ENCODE data around the gene ZNF438.
"Not testable (repeated sequence)": the region's sequence is repeated elsewhere in the genome, so short reads cannot be mapped to it uniquely, and the experiment has no call there.

The ZNF438 gene

DNA sequence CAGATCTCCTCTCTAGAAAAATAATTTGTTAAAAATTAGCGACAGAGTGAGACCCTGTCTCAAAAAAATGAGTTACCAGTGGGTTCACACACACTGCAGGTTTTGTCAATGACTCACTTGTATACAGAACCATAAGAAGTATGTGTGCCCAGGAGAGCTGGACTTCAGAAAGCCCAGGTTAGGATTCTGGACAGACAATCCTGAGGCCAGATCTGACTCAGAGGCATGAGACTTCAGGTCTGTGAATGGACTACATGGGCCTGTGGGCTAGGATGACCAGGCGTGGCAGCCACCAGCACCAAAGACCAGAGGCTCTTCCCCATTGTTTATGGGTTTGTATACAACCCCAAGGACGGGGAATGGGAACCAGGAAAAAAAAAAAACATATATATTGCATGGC, 9.3 kb upstream of the ZNF438 start:
- no peak for DNase-seq

DNA sequence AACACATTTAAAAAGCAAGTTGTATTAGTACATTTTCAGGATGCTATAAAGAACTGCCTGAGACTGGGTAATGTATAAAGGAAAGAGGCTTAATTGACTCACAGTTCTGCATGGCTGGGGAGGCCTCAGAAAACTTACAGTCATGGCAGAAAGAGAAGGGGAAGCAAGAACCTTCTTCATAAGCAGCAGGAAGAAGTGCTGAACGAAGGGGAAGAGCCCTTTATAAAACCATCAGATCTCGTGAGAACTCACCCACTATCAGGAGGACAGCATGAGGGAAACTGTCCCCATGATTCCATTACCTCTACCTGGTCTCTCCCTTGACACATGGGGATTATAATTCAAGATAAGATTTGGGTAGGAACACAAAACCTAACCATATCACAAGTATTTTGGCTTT, 7.3 kb upstream of the ZNF438 start:
- not testable (repeated sequence) for DNase-seq

DNA sequence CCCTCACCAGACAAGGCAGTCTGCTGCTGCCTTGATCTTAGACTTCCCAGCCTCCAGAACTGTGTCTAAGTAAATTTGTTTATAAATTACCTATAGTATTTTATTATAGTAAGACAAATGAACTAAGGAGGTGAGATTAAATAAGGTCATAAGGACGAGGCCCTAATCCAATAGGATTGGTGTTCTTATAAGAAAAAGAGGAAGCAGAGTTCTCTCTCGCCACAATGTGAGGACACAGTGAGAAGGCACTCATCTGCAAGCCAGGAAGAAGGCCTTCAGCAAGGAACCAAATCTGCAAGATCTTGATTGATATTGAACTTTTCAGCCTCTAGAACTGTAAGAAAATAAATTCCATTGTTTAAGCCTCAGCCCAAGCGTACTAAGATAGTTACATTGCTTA, 6.1 kb upstream of the ZNF438 start:
- DNase-seq: no peak

DNA sequence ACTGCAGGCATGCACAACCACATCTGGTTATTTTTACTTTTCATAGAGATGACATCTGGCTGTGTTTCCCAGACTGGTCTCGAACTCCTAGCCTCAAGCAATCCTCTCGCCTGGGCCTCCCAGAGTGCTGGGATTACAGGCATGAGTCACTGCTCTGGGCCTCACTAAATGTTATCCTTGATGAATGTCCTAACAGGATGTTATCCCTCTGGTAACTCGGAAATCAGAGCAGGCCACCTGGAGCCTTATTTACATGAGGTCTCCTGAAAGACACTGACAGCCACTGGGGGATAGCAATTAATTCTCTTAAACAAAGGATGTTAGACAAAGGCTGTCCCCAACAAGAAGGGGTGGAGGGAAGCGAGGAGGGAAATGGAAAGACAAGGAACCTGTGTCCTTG, 4.5 kb upstream of the ZNF438 start:
- DNase-seq: no peak

DNA sequence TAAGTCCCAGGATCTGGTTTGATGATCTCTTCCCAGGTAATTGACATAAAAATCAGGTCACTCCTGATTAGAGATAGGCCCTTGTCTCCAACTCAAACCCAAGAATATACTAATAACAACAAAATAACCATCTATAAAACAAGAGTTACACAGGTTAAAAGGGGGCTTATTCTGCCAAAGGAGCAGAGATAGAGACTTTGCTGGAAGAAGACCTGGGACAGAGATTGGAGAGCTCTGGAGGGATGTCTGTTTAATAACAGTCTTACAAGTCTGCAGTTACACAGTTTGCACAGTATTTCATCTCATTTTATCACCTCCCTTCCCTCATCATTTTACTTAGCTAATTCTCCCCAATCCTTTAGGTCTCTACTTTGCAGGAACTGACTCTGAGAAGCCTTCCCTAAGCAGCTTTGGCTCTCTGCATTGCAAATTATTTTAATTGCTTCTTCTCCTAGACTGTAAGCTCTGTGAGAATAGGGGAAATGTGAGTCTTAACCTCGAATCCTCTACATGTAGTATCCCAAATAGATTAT, 3.7 kb upstream of the ZNF438 start:
- DNase-seq: no peak

DNA sequence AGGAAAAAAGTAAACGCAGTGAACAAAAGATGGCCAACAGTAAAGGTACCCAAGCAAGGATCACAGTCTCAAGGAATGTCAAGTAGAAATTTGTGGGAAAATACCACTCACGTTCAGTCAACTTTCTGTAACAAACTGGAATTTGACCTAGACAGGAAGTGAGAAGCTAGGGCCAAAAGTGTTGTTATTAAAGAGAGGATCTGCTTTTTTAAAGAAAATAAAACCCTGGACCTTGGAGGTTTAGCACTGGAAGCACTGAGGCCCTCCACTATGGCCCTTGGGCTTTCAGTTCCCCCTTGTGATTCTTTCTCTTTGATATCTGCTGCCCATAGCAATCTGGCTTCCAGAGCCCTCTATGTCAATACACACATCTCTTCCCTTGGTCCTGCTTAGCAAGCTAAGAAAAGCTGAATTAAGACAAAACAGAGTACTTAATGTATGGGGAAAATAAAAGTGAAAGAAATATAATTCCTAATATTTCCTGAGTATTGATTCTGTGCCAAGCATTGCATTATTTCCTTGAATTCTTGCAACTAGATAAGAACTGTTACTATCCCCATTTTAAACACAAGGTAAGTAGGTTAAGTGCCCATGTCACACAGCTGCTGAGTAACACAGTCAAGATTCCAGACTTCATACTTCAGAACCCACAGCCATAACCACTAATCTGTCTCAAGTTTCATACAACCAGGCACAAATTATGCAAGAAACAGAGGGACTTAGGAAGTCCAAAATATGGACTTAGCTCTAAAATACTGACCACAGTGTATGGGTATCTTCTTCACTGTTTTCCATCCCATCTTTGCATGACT, 2.6 kb upstream of the ZNF438 start:
- no peak for DNase-seq

DNA sequence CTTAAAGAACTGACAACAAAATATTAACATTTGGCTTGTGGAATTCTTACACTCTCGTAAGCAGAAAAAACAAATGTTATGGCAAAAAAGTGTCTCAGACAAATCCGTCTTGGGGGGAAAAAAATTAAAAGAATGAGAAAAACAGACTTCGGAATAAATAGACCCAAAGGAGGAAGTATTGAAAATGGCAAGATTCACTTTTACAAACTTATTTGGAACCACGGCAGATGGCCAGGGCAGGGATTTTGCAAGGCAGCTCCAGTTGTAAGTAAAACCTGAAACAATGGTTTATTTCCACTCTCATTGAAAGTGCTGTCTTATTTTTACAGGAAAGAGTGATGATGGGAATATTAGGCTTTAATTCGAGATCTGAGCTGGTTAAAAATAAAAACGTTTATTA, 1.5 kb upstream of the ZNF438 start:
- no peak for DNase-seq

DNA sequence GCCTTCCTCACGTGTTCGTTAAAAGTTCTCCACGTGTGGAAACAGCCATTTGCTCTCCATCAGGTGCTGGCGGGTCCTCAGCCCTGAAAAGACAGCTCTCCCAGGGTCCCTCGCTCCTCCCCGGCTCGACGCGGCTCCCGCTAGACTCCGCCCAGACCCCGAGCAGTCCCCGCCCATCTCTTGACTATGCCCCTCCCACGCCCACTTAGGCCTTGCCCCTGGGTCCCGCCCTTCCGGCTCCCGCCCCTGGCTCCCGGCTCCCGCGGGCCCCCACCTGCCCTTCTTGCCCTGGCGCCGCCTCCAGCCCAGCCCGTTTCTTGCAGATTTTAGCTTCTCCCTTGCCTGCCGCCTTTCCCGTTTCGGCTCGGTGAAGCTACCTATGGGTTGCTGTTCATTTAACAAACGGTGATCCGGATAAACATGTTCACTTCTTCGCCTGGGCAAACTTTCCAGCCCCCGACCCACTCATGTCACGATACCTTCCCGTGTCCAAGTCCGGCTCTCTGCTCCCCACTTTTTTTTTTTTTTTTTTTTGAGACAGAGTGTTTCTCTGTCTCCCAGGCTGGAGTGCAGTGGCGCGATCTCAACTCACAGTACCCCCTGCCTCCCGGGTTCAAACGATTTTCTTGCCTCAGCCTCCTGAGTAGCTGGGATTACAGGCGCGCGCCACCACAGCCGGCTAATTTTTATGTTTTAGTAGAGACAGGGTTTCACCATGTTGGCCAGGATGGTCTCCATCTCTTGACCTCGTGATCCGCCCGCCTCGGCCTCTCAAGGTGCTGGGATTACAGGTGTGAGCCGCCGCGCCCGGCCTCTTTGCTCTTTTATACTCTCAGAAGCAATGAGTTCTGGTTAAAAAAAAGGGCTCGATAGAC, 830 bp upstream of the ZNF438 start:
- DNase-seq: peak; percentile 95

DNA sequence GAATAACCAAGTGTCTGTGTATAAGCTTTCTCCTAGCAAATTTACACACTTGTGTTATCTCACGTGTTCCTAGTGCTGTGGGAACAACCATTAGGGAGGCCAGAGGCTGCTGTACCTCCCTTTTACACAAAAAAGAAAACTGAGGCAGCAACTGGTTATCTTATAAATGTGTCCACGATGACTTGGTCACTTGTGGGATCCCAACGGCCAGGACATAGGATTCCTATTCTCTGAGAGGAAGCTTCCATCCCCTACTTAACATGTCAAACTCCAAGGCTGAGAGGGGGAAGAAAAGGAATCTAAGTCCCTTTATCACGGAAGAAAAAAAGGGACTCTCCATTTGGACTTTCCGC, 484 bp downstream of the ZNF438 start:
- no peak for DNase-seq

DNA sequence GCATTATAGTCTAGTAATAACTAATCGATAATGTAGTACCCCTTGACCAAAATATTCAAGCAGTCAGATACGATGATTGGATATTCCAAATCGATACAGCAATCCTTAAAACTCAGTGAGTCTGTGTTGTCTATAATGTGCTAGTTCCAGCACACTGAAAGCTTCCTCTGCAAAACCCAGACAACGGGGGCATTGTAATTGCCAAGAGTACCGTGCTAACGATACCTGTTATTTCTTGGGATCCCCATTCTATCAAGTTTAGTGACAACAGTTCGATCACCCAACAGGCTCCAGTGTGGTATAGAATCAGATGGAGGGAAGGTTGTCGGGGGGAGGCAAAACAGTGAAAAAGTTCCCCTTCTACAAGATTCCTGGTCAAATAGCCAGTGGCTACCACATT, 865 bp downstream of the ZNF438 start:
- DNase-seq: no peak

DNA sequence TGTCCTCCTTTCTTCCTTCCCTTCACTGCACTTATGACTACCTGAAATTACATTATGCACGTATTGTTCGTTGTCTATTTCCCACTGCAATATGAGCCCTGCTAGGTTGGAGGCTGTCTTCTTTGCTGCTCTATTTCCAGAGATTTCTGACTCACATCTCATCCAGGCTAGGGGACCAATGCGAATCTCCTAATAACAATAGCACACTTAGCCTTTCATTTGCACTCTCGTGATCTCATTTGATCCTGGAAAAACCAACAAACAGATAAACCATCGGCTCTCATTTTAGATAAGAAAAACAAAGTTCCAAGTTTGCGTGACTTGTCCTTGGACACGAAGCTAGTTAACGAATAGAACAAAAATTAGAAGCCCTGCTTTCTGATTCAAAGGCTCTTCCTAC, 1.4 kb downstream of the ZNF438 start:
- no peak for DNase-seq

DNA sequence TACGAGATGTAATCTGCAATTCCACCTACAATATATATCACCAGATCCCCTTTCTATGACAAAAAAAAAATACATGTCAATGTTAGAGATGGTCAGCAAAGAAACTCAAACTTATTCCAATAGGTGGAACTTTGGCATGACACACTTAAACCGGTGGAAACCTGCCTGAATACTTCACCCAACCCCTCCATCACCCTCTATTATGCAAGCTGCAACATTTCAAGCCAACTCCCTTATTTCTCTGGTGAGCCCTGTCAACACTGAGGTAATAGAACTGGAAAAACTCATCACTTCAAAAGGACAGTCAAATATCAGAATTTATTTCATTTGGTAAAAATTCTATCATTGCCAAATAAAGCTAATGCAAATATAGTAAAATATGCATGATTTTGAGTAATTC, 3.6 kb downstream of the ZNF438 start:
- no peak for DNase-seq

DNA sequence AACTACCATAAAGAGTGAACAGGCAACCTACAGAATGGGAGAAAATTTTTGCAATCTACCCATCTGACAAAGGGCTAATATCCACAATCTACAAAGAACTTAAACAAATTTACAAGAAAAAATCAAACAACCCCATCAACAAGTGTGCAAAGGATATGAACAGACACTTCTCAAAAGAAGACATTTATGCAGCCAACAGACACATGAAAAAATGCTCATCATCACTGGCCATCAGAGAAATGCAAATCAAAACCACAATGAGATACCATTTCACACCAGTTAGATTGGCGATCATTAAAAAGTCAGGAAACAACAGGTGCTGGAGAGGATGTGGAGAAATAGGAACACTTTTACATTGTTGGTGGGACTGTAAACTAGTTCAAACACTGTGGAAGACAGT, 5.4 kb downstream of the ZNF438 start:
- DNase-seq: not testable (repeated sequence)

DNA sequence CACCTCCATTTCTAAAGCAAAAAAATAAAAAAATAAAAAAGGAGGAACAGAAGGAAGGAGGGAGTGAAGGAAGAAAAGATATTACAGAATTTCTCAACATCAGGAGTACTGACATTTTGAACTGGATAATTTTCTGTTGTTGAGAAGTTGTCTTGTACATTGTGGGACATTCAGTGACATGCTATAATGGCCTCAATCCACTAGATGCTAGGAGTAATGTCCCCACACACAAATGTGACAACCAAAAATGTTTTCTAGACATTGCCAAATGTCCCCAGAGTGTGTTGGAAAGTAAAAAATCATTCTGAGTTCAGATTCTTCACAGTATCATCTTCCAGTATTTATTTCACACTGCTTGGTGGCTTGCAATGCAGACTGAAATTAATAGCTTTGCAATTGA, 6.5 kb downstream of the ZNF438 start:
- DNase-seq: no peak

DNA sequence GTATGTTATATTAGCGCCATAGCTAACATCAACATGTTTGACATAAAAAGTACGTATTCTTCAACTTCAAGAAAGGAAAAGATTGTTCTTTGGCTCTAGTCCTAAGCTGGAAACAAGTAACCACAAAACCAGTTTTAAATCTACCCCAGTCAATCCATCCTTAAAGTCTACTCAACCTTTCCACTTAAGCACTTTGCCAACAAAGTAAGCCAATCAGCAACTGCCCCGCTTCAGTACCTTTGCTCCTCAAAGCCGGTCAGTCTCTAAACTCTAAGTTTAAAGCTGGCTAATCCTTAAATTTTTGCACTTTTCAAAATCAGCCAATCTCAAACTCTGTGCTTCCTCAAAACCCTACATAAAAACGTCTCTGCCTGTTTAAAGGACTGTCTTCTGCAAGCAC, 8.1 kb downstream of the ZNF438 start:
- DNase-seq: no peak

DNA sequence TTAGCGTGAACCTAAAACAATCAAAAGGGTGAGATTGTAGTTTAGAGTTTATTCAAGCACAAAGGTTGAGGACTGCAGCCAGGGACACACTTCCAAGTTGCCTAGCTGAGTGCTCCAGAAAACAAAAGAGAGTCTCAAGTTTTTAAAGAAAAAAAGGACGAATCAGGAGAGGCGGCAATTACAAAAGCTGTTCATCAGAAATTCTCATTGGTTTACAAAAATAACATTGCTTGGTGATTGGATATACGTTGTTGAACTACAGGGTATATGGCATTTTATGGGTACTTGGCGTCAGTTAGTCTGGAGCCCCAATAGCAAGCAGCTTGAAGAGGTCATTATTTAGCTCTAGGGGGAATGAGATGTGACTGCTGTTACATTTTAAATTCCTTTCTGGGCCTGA, 11.5 kb downstream of the ZNF438 start:
- no peak for DNase-seq

DNA sequence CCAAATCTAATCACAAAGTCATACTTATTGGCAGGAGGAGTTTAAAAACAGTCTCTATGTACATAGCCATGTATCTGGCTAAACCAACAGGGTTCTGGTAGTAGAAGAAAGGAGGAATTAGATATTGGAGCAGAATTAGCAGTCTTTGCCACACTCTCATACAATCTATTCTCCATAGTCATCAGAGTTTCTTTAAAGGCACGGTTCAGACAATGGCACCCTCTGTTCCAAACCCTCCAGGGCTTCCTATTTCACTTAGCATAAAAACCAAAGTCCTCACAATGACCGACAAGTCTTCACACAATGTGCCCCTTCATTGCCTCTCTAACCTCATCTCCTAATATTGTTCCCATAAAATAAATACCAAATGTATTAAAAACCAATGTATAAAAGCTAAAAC, 12.7 kb downstream of the ZNF438 start:
- DNase-seq: no peak

DNA sequence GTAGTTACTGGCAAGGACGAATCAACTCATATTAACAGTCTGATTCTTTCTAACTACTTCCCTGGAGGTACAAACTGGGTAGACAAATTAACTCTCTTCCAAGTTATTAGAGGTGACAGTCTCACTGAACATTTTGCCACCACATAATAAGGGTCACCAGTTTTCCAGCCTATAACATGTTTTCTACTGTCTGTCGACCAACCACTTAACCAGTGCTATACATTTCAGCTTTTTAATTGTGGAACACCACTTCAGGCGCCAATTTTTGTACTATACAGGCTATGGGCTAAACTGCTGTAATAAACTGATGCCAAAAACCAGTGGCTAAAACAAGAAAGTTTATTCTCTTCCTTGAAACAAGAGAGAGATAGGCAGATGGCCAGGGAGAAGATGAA, 13.3 kb downstream of the ZNF438 start:
- no peak for DNase-seq

DNA sequence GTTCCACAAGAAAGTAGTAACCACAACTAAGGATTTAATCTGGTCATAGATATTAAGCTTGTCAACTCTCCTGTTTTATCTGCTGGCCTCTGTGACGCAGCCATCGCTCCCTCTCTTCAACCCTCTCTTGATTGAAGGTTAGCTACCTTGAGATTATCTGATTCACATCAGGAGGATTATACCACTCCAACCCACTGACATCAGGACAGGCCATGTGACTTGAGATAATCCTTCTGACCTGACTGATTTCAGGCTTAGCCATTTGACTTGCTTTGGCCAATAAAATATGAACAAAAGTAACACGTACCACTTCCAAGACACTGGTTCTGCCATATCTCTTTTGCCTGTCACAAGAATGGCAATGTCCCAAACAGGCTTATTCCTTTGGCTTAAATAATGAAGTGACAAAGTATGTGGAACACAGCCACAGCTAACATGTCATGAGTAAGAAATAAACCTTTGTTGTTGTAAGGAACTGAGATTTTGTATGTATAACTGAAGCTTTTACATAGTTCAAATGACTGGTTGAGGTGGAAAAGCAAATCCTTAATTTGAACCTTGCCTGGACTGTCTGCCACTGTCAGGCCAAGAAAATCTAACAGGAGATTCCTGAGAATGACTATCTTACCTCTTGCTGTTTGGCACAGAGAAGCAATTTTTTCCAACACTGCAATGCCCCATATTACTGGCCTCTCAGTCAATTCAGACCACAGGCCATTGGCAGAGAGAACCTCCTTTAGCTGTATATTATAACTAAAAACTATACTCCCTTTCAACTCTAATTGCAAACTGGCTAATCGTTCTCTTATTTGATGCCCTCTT, 13.9 kb downstream of the ZNF438 start:
- no peak for DNase-seq

DNA sequence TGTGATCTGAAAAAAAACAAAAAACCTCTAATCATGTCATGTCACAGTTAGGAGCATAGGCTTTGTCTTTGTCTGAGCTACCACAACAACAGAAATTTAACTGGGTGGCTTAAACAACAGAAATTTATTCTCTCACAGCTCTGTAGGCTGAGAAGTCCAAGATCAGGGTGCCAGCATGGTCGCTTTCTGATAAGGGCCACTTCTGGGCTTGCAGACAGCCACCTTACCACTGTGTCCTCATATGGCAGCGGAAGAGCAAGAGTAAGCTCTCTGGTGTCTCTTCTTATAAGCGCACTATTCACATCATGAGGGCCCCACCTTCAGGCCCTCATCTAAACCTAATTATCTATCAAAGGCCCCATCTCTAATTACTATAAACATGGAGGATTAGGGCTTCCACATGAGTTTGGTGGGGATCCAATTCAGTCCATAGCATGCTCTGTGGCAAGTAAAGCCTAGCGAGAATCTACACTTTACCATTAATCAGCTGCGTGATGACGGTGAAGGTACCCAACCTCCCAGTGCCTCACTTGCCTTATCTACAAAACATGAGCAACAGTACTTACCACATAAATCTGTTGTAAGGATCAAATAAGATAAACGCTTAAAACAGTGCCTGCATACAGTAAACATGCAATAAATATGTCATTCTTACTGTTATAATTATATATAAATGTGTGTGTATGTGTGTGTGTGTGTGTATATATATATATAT, 17.3 kb downstream of the ZNF438 start:
- no peak for DNase-seq

DNA sequence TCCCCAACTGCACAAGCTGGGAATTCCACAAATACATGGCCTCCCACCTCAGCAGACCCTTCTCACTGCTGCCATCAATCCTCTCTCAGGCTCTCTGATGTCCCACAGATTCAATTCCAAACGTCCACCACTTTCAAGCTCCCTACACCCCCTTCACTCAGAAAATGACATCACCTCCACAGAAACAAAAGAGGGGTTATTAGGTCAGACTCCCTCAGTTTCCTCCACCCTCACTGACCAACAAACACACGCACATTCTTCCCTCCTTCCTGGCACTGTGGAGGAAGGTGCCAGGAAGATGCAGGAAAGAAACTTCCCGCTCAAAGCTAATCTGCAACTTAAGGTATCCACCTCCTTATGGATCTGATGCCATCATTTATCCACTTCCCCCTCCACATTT, 18.3 kb downstream of the ZNF438 start:
- no peak for DNase-seq

DNA sequence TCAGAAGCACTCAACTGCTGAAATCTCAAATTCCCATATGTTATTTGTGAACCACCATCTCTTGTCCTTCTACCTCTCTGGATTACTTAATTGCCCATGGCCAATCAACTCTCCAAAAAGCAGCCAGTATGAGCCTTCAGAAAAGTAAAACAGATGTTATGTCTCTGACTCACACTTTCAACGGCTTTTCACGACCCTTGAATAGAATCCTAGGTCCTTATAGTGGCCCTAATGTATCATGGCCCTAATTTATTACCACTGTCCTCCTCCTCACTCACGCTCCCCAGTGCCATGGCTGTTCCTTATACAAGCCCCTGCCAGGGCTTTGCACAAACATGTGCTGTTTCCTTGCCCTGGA, 20.0 kb downstream of the ZNF438 start:
- DNase-seq: no peak

All from stimulated activated CD4-positive, alpha-beta T cell treated with anti-CD3 and anti-CD28 coated beads, Interleukin-4, amount 100 ng/mL, for 24 hours (primary cell).